GM19351 (cell line): ENCODE results near the gene COL4A1.

Source experiments
- ATAC-seq: cut with Tn5 transposase; IDR thresholded peaks from one replicate; pipeline ENCODE4 v1.9.1; 2021; ENCODE audit warnings: mild to moderate bottlenecking, moderate library complexity; ENCODE audit not compliant: unreplicated experiment

The COL4A1 gene

DNA sequence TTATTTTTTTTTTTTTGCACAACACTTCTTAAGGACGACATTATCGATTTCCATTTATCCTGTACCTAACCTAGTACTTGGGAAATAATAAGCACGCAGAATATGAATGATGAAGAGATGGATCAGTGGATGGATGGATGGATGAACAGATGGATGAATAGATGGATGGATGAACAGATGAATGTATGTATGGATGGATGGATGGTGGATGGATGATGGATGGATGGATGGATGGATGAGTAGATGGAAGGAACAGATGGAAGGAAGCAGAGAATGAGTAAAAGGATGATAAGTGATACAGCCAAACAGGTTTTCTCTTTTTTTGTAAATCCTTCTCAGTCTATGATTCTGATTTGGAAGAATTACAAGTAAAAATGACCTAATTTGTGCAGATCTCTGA, 166.9 kb downstream of the COL4A1 start:
- ATAC-seq = no peak

GRCh38 chr13:110138700-110139036, 168.3 kb downstream of the COL4A1 start:
- ATAC-seq = no peak

DNA sequence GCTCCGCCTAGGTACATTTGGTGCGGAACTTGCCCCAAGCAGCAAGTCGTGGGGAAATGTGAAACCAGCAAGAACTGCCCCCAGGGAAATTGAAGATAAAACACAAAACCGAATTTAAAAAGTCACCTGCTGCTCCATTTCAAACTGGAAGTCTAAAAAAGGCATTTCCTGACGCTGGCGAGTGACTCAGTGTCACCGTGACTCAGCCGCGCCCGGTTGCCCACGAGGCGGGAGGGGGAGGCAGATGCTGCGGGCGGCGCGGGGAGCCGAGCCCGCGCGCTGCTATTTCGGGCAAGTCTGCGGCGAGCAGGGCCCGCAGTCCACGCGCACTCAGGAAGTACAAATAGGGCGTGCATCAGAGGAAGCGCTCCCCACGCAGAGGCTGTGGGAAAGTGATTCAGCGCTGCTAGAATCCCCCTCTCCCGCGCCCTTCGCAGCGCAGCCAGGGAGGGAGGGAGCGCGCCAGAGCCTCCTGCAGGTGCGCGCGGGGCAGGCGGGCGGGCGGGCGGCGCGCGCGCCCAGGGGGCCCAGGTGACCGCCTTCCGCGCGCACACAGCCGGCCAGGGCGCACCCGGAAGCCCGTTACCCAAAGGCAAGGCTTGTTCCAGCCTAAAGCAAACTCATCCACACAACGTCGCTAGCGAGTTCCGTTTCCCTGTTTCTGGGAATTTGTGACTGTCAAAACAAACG, 168.8 kb downstream of the COL4A1 start:
- ATAC-seq = peak; percentile 48

DNA sequence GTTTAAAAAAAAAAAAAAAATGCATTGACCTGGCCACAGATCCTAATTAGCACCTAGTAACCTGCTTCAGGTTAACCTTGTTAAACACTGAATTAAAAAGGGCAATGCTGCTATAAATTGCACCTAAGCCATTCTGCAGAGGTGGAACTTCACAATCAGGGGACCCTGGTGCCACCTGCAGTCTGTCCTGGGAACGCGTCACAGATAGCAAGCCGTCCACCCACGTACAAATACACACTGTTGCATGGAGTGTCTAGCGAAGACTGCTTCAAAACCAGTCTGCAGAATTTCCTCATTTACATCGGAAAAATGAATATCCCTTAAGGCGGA, 169.3 kb downstream of the COL4A1 start:
- ATAC-seq = peak; percentile 86

DNA sequence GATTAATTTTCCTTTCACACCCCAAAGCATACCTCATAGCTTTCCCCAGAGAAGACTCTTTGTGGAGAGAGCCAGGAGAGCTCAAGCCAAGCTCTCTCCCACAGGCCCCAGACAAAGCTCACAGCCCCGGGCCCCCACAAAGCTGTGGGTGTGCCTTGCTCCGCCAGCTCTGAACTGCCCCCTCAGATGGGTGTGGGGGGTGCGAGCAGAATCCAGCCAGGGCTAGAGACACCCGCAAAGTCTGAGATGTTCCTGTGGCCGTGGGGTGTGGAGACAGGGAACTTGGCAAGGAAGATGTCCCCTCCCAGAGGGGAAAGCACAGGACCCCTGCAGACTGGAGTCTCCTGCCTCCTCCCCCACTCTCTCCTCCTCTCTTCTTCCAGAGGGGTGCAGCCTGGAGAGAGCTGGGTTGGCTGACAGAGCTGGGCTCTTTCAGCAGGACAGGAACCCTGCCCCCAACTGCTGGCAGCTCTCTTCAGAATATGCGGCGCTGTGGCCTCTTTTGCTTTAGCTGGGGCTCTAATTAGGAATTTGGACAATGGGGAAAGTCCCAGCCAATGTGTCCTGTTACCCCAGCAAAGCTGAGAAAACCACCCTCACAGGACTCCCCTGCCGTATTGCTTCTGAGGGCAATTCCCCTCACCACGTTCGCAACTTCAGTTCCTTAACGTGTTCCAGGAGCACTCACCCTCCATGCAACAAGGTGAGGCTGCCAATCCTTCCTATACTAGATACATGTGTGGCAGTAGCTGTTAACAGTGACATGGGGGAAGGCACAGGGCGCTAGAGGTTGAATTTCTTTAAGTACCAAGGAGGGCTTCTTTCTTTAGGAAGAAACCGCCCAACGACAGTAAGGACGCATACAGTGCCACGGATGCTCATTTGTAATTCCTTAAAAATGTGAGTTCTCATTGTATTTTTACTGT, 170.0 kb downstream of the COL4A1 start:
- no peak for ATAC-seq

DNA sequence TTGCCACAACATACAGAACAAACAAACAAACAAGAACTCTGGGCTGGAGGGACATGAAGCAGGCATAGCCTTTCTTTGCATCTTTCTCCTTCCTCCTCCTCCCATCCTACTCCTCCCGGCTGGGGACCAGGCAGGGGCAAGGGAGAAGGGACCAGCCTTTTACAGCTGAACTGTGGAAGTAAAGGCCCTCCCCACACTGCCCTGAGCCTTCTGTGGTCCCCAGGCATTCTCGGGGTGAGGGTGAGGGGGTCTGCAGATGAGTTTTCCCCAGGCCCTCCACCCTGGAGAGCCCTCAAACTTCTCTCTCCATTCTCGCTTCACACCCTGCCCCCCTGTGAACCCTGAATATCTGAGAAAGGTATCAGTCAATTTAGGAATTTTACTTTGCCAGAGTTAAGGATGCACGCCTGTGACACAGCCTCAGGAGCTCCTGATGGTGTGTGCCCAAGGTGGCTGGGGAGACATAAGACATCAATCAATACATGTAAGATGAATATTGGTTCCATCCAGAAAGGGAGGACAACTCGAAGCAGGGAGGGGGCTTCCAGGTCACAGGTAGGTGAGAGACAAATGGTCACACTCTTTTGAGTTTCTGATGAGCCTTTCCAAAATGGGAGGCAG, 170.9 kb downstream of the COL4A1 start:
- no peak for ATAC-seq

GRCh38 chr13:110134801-110135200, 172.2 kb downstream of the COL4A1 start:
- ATAC-seq = no peak

- ATAC-seq = no peak
Observed at GRCh38 chr13:110133425-110134235, 173.3 kb downstream of the COL4A1 start.

DNA sequence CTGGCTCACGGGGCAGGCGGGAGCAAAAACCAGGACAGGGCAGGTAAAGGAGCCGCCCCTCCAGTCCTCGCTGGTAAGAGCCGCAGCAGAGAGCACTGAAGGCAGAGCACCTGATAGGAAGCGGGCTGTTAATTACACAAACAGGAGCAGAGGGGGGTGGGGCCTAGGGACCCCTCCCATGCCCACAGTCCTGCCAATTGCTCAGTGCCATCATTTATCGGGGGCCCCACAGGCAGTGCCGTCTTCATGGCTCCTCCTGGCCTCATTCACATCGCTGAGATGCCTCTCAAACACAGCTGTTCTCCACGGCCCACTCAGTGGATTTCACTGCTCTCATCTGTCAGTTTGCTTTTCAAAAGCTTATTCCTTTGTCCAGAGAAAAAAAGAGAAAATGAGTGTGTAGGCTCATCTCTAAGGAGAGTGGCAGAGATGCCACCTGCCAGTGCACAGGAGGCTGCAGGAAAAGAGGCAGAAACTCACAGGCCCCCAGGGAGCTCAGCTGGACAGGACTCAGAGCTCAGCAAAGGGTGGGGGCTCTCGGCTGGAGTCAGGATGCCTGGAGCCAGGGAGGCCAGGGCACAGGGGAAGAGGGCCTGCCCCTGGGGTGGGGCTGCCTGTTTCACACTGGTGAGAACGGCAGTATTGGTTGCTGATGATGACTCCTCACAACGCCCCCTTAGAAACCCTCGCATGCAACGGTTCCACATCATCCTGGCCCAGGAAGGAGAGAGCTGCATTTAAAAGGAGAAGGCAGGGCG, 174.6 kb downstream of the COL4A1 start:
- ATAC-seq = no peak

- ATAC-seq = no peak
Observed at GRCh38 chr13:110131424-110131823, 175.5 kb downstream of the COL4A1 start.

DNA sequence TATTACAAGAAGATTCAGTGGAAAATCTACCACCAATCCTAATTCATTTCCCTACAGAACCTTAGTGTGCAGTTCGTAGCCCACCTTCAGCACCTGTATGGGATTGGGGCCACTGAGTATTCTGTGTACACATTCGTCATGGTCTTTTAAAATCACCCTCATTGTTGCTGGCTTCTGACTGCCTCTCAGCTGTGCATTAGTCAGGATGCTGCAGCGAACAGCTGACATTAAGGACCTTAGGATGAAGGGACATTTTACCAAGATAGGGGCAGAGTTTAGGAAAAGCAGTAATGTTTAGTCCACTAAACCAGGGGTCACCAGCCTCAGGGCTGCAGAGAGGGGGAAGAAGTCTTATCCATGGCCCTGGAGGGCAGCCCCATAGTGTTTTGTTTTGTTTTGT, 176.5 kb downstream of the COL4A1 start:
- no peak for ATAC-seq

DNA sequence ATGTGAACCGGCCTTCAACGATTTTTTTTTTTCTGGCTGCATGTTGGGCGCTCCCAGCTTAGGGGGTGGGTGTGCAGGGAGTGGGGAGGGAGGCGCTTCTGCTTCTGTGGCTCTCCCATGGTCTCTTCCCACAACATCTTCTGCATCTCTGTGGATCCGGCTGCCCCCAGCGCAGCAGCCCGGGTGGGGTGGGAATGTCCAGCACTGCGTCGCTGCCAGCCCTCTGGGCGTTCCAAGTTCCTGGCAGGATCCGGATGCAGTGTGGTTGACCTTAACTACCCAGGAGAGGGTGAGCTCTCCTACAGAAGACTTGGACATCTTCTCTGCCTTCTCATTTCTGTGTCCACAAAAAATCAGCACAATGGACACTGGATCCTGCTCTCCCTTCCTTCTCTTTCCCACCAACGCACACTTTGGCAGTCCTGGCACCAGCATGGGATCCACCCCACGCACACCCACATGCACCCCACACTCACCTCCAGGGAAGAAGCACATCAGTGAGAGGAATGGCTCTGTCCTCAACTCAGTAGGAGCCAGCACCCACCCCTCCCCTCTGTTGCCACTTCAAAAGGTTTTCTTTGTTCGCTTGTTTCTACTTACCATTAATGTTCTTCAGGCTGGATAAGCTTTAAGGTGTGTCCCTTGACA, 177.3 kb downstream of the COL4A1 start:
- no peak for ATAC-seq

DNA sequence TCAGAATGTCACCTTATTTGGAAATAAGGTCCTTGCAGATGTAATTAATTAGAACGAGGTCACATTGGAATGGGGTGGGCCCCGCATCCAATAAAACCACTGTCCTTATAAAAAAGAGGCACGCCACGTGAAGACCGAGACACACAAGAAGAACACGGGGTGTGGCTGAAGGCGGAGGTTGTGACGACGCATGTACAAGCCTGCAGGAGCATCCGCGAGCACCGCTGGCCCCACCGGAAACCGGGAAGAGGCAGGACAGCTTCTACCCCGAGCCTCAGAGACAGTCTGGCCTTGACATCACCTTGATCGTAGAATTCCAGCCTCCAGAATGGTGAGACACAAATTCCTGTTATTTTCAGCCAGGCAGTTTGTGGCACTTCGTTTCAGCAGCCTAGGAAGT, 177.9 kb downstream of the COL4A1 start:
- ATAC-seq = no peak

DNA sequence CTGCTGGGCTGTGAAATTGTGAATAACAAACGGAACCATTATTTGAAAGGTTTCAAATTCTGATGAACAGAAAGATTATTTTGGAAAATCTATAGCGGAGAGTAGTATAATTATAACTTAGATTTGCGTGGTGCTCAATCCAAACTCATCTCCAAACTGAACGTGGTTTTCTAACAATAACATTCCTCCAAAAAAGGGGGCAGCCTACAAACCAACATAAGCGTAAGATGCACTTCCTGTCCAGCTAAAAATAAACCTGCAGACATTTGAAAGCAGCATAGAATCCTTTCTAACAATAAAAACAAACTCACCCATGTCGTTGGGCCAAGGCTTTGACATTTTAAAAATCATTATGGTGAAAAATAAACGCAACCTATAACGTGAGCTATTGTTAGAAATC, 178.4 kb downstream of the COL4A1 start:
- no peak for ATAC-seq

DNA sequence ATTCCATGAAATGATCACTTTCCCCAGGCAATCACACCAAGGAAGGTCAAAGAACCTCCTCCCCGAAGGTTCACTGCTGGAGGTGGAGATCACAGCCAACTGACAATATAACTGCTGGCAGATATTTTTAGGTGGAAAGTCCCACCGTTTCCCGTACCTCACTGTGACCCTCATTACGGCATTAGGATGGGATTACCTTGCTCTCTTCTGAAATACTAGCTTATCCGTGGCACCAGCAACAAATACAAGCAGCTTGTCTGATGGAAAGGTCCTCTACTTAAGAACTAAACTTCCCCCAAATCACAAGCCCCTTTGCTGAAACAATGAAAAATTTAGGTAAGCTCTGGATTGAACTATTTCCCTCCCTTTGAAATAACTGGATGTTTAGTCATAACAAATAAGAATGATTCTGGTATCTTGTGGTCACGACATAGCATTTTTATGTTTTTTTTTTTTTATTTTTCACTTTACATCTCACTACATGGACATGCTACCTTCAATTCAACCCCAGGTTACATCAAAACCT, 178.9 kb downstream of the COL4A1 start:
- no peak for ATAC-seq

DNA sequence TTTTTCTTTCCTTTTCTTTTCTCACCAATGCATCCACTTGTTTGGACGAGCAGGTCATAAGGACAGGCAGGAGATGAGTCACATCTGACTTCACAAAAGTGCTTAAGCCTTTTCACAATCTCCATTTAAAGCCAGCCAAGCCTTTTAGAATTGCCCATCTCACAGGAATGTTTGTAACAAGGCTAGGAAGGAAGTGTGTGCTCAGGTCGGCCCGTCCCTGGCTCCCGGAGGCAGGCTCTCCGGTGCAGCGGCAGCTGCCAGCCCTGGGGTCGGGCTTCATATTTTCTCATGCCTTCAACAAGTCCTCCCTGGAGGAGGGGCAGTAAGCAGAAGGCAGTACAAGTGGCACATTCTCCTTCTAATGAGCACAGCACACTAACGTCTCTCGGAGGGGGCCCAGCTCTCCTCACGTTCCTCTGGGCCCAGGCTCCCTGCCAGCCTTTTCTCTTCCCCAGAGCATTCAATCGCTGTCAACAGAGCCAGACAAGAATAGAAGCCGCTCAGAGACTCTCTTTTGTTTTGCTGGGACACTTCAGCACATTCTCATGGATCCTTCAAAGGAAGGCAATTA, 180.5 kb downstream of the COL4A1 start:
- no peak for ATAC-seq

- no peak for ATAC-seq
Observed at GRCh38 chr13:110125613-110126272, 181.2 kb downstream of the COL4A1 start.

- no peak for ATAC-seq
Observed at GRCh38 chr13:110125157-110125556, 181.8 kb downstream of the COL4A1 start.
